Naive thymus-derived CD8-positive, alpha-beta T cell (primary cell): ENCODE measurements around the gene MPHOSPH9. TPM values are rescaled to one million over a fixed set of nuclear protein-coding genes. Genes with fewer than 3 reads are reported as not detected.

Experiments used
- ATAC-seq, 2 donors: fragments of 150-1000 bp; cut with Tn5 transposase in 1 of 2; sonication (Bioruptor Pico), chemical (Tn5 transposase) in 1 of 2; 1 replicate in 1 of 2; 2 replicates in 1 of 2; pipeline ENCODE4 v1.10.0; 2021; ENCODE audit warnings: mild to moderate bottlenecking in 2 of 2, moderate library complexity in 2 of 2
- POLR2A ChIA-PET: fragments of 350-600 bp; sonication (Branson Sonifier 250); formaldehyde crosslinking; loops from one replicate; lab custom pipeline; 2021; ENCODE audit warnings: antibody characterized with exemption; lab: Charles Lee
- DNase-seq, 10 donors: peaks; one replicate each; pipeline versions ENCODE4 v3.0.0 to v3.0.0-alpha.2; 2020 to 2022
- H3K27ac Mint-ChIP-seq, 10 donors: one replicate each; pipeline ENCODE4 v1.8.0; 2020 to 2022; ENCODE audit warnings: mild to moderate bottlenecking in 10 of 10, mixed read lengths in 10 of 10, moderate library complexity in 4 of 10, inconsistent platforms in 1 of 10
- H3K27me3 Mint-ChIP-seq, 5 donors: one replicate each; pipeline ENCODE4 v1.8.0; 2021 to 2022; ENCODE audit warnings: mixed read lengths in 5 of 5
- H3K36me3 Mint-ChIP-seq, 3 donors: one replicate each; pipeline ENCODE4 v1.8.0; 2020 to 2022; ENCODE audit warnings: mixed read lengths in 3 of 3, mild to moderate bottlenecking in 2 of 3, inconsistent platforms in 1 of 3
- H3K4me1 Mint-ChIP-seq, 4 donors: one replicate each; pipeline ENCODE4 v1.8.0; 2021 to 2022; ENCODE audit warnings: mixed read lengths in 4 of 4
- H3K4me3 Mint-ChIP-seq, 10 donors: one replicate each; pipeline ENCODE4 v1.8.0; 2020 to 2022; ENCODE audit warnings: mild to moderate bottlenecking in 10 of 10, mixed read lengths in 10 of 10, moderate library complexity in 6 of 10, inconsistent platforms in 1 of 10
- H3K9me3 Mint-ChIP-seq, 9 donors: one replicate each; pipeline ENCODE4 v1.8.0; 2020 to 2022; ENCODE audit warnings: mixed read lengths in 9 of 9, mild to moderate bottlenecking in 3 of 9, inconsistent platforms in 1 of 9, moderate library complexity in 1 of 9
- polyA plus RNA-seq, 3 donors: library from polyadenylated mRNA; unstranded; fragments of 300-500 nt; fragmentation: Illumina TruSeq; gene quantifications; one replicate each; pipeline ENCODE4 v1.2.3, GENCODE V29; 2021
- total RNA-seq, 8 experiments: library from RNA in 2 of 8; stranded (reverse) in 2 of 8; gene quantifications; one replicate each; pipeline ENCODE4 v1.2.3 and lab custom pipeline; 2021 to 2026

Gene MPHOSPH9
- total and polyA plus RNA-seq, 5 experiments from 2014 or later: 33.9 to 81.8 (median 53.4) TPM

GRCh38 chr12:123163227-123163626 is 69.7 kb downstream of the MPHOSPH9 start:
- ATAC-seq (no peak), DNase-seq (no peak)
- Mint-ChIP-seq H3K27ac (no peak overlapping the region), H3K9me3 (no peaks in the 10 kb centered on the region), H3K36me3 (peaks cover 5 to 74% (median 21%) of the 10 kb centered on the region in 3 donors), H3K27me3 (no peaks in the 10 kb centered on the region), H3K4me1 (peaks cover 0 to 4% (median 1%) of the 10 kb centered on the region in 4 donors), H3K4me3 (no peak overlapping the region)
- POLR2A ChIA-PET: no interaction called here

DNA sequence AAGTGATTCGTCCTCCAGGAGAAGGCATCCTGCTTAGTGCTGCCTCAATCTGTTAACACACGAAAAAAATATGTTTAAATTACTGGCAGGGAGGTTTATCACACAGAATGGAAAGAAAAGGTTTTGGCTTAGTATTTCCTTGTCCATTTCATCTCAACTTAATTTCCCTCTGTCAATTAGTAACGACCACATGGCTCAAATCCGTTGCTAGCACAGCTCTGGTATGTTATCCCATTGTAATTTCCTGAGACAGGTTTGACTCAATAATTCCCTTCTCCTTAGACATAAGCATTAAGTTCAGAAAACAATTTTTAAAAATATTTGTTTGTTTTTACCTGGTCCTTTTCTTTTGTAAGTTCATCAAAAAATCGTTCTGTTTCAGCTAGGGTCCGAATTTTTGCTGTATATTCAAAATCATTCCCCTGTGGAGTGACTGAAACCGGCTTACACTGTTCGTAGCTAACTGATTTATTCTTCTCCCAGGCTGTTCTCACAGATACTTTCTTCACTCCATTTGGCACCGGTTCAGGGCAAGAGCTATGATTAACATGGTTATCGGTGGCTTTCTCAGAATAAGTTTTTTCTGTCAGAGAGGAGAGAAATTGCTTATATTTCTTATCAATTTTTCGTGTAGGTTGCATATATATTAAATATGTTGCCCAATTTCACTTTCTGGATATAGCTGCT is 72.0 kb downstream of the MPHOSPH9 start:
- no peak overlapping the region for H3K27ac Mint-ChIP-seq
- no peaks in the 10 kb centered on the region for H3K27me3 Mint-ChIP-seq
- no peak for ATAC-seq
- peaks cover 5 to 68% (median 19%) of the 10 kb centered on the region in 3 donors for H3K36me3 Mint-ChIP-seq
- H3K4me3 Mint-ChIP-seq: no peak overlapping the region
- POLR2A ChIA-PET: interaction anchor here (1.0 to 1.1 kb wide), 3 partner anchors 19 to 102 kb away, joined by 3 to 8 read pairs (median 3); partner anchors contain the start of genes MPHOSPH9 and MTRFR
- no peaks in the 10 kb centered on the region for H3K9me3 Mint-ChIP-seq
- no peak for DNase-seq
- H3K4me1 Mint-ChIP-seq: no peaks in the 10 kb centered on the region

DNA sequence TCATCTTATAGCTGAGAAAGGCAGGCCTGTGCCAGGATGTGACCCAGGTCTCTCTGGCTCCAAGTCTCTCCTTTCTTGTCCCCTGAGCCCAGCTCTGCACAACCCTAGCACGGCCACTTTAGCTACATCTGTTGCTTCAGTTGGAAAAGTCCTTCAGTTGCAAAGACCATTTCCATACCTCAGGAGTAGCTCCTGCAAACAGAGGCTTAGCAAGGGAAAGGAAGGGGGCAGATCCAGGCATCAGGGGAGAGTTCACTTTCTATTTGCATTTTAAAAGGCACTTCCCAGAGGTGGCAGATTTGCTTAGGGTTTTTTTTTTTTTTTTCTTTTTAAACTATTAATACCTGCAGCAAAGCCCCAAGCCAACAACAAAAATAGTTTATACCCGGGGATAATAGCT is 79.0 kb downstream of the MPHOSPH9 start:
- DNase-seq (no peak), ATAC-seq (no peak)
- no peaks in the 10 kb centered on the region for H3K9me3 Mint-ChIP-seq
- H3K27me3 Mint-ChIP-seq: no peaks in the 10 kb centered on the region
- peaks cover 16 to 30% (median 25%) of the 10 kb centered on the region in 4 donors for H3K4me1 Mint-ChIP-seq
- peak overlapping the region in 1 of 10 donors; percentile 0 for H3K27ac Mint-ChIP-seq
- H3K4me3 Mint-ChIP-seq: no peak overlapping the region
- H3K36me3 Mint-ChIP-seq: peaks cover 0 to 22% (median 0%) of the 10 kb centered on the region in 3 donors
- POLR2A ChIA-PET: interaction anchor here (0.6 to 5.7 kb wide), 8 partner anchors 22 to 1836 kb away, joined by 3 to 47 read pairs (median 5); partner anchors contain the start of genes ARL6IP4, DDX55 and MPHOSPH9

- peak overlapping the region in 9 of 10 donors; percentile 46 to 90 (median 84) for H3K4me3 Mint-ChIP-seq
Observed at GRCh38 chr12:123152833-123153232, 80.1 kb downstream of the MPHOSPH9 start.

DNA sequence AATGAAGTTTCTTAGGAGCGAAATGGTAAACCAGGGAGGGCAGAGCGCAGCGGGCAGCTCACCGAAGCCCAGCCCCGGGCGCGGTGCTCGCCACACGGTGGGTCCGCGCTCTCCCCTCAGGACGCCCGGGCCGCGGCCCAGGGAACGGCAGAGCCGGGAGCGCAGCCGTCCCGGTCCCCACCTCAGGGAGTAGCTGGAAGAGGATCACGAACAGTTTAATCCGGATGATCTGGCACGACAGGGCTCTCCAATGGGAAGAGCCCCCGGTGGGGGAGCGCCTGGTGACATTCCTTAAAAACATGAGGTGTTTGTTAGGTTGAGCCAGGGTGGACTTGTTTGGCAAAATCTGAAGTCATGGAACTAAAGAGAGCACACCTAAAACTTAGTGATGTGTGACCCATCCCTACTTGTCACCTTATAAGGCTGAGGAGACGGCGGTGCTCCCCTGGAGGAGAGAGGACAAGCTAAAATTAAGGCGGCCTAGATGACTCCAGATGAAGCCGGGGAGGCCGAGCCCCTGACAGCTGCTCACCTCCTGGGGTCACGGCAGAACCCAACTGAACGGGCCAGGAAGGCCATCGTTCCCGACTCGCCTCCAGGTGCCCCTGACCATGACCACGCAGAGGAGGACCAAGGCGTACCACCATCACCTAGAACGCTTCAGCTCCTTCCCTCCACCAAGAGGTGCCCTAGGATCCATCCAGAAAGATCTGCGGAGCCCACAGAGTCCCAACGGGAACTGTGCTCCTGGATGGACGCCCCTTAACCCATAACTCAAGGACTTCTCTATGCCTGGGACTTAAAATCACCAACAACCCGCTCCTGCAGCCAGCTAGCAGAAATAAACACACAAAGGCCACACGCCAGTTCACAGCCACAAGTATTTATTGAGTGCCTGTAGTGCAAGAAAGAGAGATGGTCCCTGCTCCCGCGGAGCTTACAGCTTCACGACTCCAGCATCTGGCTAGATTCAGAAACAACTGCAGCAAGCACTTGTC is 81.2 kb downstream of the MPHOSPH9 start:
- Mint-ChIP-seq H3K27ac (peak overlapping the region; percentile 37 to 93 (median 82)), H3K9me3 (no peaks in the 10 kb centered on the region), H3K36me3 (peaks cover 0 to 16% (median 0%) of the 10 kb centered on the region in 3 donors), H3K4me3 (peak overlapping the region; percentile 73 to 90 (median 85)), H3K27me3 (no peaks in the 10 kb centered on the region), H3K4me1 (peaks cover 30 to 49% (median 45%) of the 10 kb centered on the region in 4 donors)
- ATAC-seq: peak in 1 of 2 donors; percentile 21
- POLR2A ChIA-PET: interaction anchor here (0.6 to 5.7 kb wide), 11 partner anchors 21 to 176 kb away, joined by 3 to 66 read pairs (median 15); partner anchors contain the start of genes MPHOSPH9, MTRFR and OGFOD2
- DNase-seq: no peak

More at GRCh38 chr12:123152833-123153232, 80.1 kb downstream of the MPHOSPH9 start:
- H3K9me3 Mint-ChIP-seq: no peaks in the 10 kb centered on the region
- peak overlapping the region in 3 of 10 donors; percentile 18 to 93 (median 77) for H3K27ac Mint-ChIP-seq
- H3K36me3 Mint-ChIP-seq: peaks cover 0 to 22% (median 0%) of the 10 kb centered on the region in 3 donors
- POLR2A ChIA-PET: interaction anchor here (0.6 to 5.7 kb wide), 6 partner anchors 32 to 430 kb away, joined by 4 to 66 read pairs (median 21); partner anchors contain the start of genes MPHOSPH9 and MTRFR
- ATAC-seq (no peak), DNase-seq (no peak)
- H3K27me3 Mint-ChIP-seq: no peaks in the 10 kb centered on the region
- peaks cover 25 to 41% (median 36%) of the 10 kb centered on the region in 4 donors for H3K4me1 Mint-ChIP-seq

GRCh38 chr12:123150744-123151456 is 82.0 kb downstream of the MPHOSPH9 start, which contains the start of gene PITPNM2:
Gene PITPNM2, minus strand, starts transcription at chr12:123151090. Its CDS starts 116,500 bp downstream, at chr12:123034590.
- Mint-ChIP-seq H3K36me3 (peaks cover 0 to 14% (median 0%) of the 10 kb centered on the region in 3 donors), H3K9me3 (no peaks in the 10 kb centered on the region), H3K27me3 (no peaks in the 10 kb centered on the region), H3K4me1 (peaks cover 30 to 50% (median 46%) of the 10 kb centered on the region in 4 donors), H3K4me3 (peak within 1 kb of the TSS; percentile 73 to 93 (median 86)), H3K27ac (peak within 1 kb of the TSS; percentile 81 to 93 (median 91))
- POLR2A ChIA-PET: interaction anchor here (0.6 to 5.7 kb wide), 14 partner anchors 21 to 175 kb away, joined by 3 to 66 read pairs (median 10); partner anchors contain the start of genes MPHOSPH9, MTRFR and OGFOD2
- ATAC-seq: peak; percentile 87
- peak; percentile 47 to 76 (median 62) for DNase-seq

DNA sequence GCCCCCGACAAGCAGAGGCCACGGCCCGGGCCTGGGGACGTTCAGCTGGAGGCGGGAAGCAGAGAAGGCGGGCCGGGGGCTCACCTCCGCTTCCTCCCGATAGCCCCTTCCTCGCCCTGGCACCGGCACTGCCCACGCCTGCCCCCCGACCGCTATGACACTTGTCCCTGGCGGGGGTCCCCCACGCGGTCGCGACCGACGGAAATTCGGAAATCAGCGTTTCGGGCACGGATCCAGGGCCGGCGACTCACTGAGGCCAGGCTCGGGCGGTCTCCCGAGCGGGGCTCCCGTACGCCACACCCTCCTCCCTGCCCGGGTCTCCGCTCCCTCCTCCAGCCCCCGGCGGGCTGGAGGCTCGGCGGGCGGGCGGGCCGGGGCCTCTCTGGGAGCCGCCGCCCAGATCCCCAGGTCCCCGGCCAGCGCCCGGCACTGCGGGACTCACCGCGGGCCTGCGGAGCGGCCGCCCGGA is 82.6 kb downstream of the MPHOSPH9 start:
- DNase-seq: peak in 7 of 10 donors; percentile 4 to 66 (median 26)
- Mint-ChIP-seq H3K27me3 (no peaks in the 10 kb centered on the region), H3K36me3 (peaks cover 0 to 10% (median 0%) of the 10 kb centered on the region in 3 donors), H3K4me1 (peaks cover 32 to 54% (median 50%) of the 10 kb centered on the region in 4 donors), H3K4me3 (peak overlapping the region; percentile 73 to 93 (median 84)), H3K9me3 (no peaks in the 10 kb centered on the region), H3K27ac (peak overlapping the region in 7 of 10 donors; percentile 81 to 93 (median 90))
- POLR2A ChIA-PET: interaction anchor here (0.6 to 5.7 kb wide), 12 partner anchors 22 to 170 kb away, joined by 3 to 66 read pairs (median 10); partner anchors contain the start of genes ARL6IP4, MPHOSPH9 and MTRFR
- peak; percentile 26 to 33 for ATAC-seq

DNA sequence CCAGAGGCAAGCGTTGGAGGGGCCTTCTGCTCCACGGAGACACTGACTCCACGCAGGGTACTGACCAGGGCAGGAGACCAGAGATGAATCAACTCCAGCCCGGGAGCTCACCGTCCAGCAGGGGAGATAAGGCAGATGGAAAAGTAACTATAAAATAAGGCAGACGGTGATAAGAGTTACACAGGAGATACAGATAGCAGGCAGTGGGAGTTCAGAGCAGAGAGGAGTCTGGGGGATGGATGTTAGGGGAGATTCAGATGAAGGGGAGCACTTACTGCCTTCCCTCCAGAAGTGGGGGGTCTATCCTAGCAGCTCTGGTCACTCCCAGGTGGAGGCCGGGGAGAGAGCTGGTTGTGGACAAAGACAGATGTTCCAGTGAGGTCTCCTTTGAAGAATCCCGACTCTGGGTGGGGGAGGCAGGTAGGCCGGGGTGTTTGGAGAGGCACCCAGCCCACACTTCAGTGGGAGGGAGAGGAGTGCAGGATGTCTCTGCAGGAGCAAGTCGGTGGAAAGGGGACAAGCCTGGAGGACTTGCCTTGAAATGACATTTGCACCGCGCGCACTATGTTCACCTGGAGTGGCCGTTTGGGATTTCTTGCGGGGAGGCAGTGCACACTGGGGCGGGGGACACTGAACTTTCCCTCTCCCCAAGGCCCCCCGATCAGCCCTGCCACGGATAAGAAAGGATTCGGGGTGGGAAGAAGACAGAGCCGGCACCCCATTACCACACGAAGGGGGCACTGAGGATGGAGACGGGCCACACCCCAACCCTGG is 83.3 kb downstream of the MPHOSPH9 start:
- DNase-seq: peak in 1 of 10 donors; percentile 13
- Mint-ChIP-seq H3K27me3 (no peaks in the 10 kb centered on the region), H3K4me1 (peaks cover 33 to 59% (median 56%) of the 10 kb centered on the region in 4 donors), H3K9me3 (no peaks in the 10 kb centered on the region), H3K4me3 (peak overlapping the region; percentile 73 to 93 (median 84)), H3K27ac (peak overlapping the region; percentile 67 to 93 (median 90)), H3K36me3 (peaks cover 0 to 5% (median 0%) of the 10 kb centered on the region in 3 donors)
- no peak for ATAC-seq
- POLR2A ChIA-PET: interaction anchor here (0.7 to 5.7 kb wide), 11 partner anchors 15 to 170 kb away, joined by 3 to 66 read pairs (median 5); partner anchors contain the start of genes ARL6IP4, MPHOSPH9 and MTRFR

DNA sequence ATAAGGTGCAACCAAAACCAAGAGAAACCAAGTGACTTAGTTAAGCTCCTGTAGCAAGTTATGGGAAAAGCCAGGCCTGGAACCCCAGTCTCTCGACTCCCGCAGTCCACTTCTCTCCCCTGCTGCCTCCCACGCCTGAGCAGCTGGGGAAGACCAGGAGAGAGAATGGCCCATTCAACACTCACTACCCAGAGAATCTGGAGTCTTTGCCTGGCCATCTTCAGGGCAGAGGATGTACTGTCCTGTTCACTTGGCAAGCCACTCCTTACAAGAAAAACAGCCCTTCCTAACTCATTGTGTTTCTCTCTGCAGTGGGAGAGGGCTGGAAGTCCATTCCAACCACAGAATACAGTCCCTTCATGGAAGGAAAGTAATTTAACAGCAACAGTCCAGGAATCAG is 83.9 kb downstream of the MPHOSPH9 start:
- no peaks in the 10 kb centered on the region for H3K9me3 Mint-ChIP-seq
- POLR2A ChIA-PET: interaction anchor here (0.7 to 5.7 kb wide), 12 partner anchors 14 to 169 kb away, joined by 3 to 66 read pairs (median 4); partner anchors contain the start of genes ARL6IP4, MPHOSPH9 and MTRFR
- H3K36me3 Mint-ChIP-seq: peaks cover 0 to 2% (median 0%) of the 10 kb centered on the region in 3 donors
- ATAC-seq: no peak
- peak overlapping the region in 9 of 10 donors; percentile 67 to 93 (median 90) for H3K27ac Mint-ChIP-seq
- H3K4me3 Mint-ChIP-seq: peak overlapping the region; percentile 73 to 93 (median 84)
- no peaks in the 10 kb centered on the region for H3K27me3 Mint-ChIP-seq
- H3K4me1 Mint-ChIP-seq: peaks cover 34 to 61% (median 58%) of the 10 kb centered on the region in 4 donors
- DNase-seq: no peak

- DNase-seq (no peak), ATAC-seq (no peak)
- Mint-ChIP-seq H3K9me3 (no peaks in the 10 kb centered on the region), H3K4me3 (peak overlapping the region; percentile 64 to 93 (median 84)), H3K36me3 (peaks cover 0 to 2% (median 0%) of the 10 kb centered on the region in 3 donors), H3K27ac (peak overlapping the region; percentile 46 to 93 (median 86)), H3K4me1 (peaks cover 36 to 66% (median 61%) of the 10 kb centered on the region in 4 donors), H3K27me3 (no peaks in the 10 kb centered on the region)
- POLR2A ChIA-PET: interaction anchor here (0.7 to 4.9 kb wide), 9 partner anchors 14 to 168 kb away, joined by 3 to 66 read pairs (median 4); partner anchors contain the start of genes ARL6IP4, MPHOSPH9 and MTRFR
Observed at GRCh38 chr12:123148655-123149054, 84.3 kb downstream of the MPHOSPH9 start.
